HG02885 (cell line): ENCODE measurements around the gene CEP170.
"Not testable (repeated sequence)": the region's sequence is repeated elsewhere in the genome, so short reads cannot be mapped to it uniquely, and the experiment has no call there.

Experiments
- ATAC-seq: cut with Tn5 transposase; IDR thresholded peaks from one replicate; pipeline ENCODE4 v1.9.1; 2021; ENCODE audit warnings: mild to moderate bottlenecking; ENCODE audit not compliant: unreplicated experiment, poor library complexity

CEP170 gene

GRCh38 chr1:243236604-243237252 lies 18.4 kb downstream of the CEP170 start:
- no peak for ATAC-seq

- no peak for ATAC-seq
Observed at GRCh38 chr1:243234978-243235647, 20.0 kb downstream of the CEP170 start.

GRCh38 chr1:243233908-243234307 lies 21.2 kb downstream of the CEP170 start:
- ATAC-seq: no peak

- no peak for ATAC-seq
Observed at GRCh38 chr1:243230914-243231313, 24.2 kb downstream of the CEP170 start.

- ATAC-seq: no peak
Observed at GRCh38 chr1:243229526-243229925, 25.6 kb downstream of the CEP170 start.

- no peak for ATAC-seq
Observed at GRCh38 chr1:243227622-243228021, 27.5 kb downstream of the CEP170 start.

- no peak for ATAC-seq
Observed at GRCh38 chr1:243218059-243218458, 37.0 kb downstream of the CEP170 start.

GRCh38 chr1:243217349-243217748 lies 37.7 kb downstream of the CEP170 start:
- ATAC-seq: no peak

- ATAC-seq: no peak
Observed at GRCh38 chr1:243216741-243217140, 38.3 kb downstream of the CEP170 start.

GRCh38 chr1:243215276-243215875 lies 39.7 kb downstream of the CEP170 start:
- not testable (repeated sequence) for ATAC-seq

GRCh38 chr1:243213045-243213787 lies 41.9 kb downstream of the CEP170 start:
- ATAC-seq: no peak

GRCh38 chr1:243211984-243212383 lies 43.1 kb downstream of the CEP170 start:
- not testable (repeated sequence) for ATAC-seq

GRCh38 chr1:243205026-243205501 lies 50.0 kb downstream of the CEP170 start:
- ATAC-seq: not testable (repeated sequence)

GRCh38 chr1:243204336-243204735 lies 50.7 kb downstream of the CEP170 start:
- ATAC-seq: not testable (repeated sequence)

GRCh38 chr1:243203196-243203595 lies 51.9 kb downstream of the CEP170 start:
- not testable (repeated sequence) for ATAC-seq

GRCh38 chr1:243201316-243201715 lies 53.8 kb downstream of the CEP170 start:
- not testable (repeated sequence) for ATAC-seq

- not testable (repeated sequence) for ATAC-seq
Observed at GRCh38 chr1:243197524-243197923, 57.6 kb downstream of the CEP170 start.

- not testable (repeated sequence) for ATAC-seq
Observed at GRCh38 chr1:243193330-243193729, 61.8 kb downstream of the CEP170 start.

GRCh38 chr1:243186201-243186995 lies 68.7 kb downstream of the CEP170 start:
- ATAC-seq: not testable (repeated sequence)

GRCh38 chr1:243184787-243185186 lies 70.3 kb downstream of the CEP170 start:
- not testable (repeated sequence) for ATAC-seq
